GM21367 (cell line): ENCODE data around the gene TFCP2.

Source experiments
- ATAC-seq: cut with Tn5 transposase; IDR thresholded peaks from one replicate; pipeline ENCODE4 v1.9.1; 2021; ENCODE audit not compliant: unreplicated experiment

Gene TFCP2

GRCh38 chr12:51197736-51198567, 25.0 kb upstream of the TFCP2 start:
- ATAC-seq = no peak

- ATAC-seq = no peak
These were observed 23.6 kb upstream of the TFCP2 start for GRCh38 chr12:51196547-51196946.

DNA sequence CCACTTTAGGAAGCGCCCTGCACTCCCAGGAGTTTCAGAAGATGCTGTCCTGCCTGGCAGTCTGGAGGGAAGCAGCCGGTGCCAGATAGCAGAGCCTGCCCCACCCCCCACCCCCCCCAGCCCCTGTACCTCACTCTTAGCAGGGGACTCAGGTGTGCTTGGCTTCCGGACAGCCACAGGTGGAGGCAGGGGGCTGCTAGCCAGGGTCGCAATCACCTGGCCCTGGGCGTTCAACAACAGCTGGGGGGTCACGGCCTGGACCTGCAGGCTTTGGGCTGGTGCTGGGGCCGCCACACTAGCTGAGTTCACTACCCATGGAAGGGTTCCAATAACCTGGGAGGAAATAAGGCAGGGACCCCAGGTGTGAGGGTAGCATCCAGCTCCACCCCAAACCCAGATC, 22.9 kb upstream of the TFCP2 start:
- ATAC-seq = no peak

DNA sequence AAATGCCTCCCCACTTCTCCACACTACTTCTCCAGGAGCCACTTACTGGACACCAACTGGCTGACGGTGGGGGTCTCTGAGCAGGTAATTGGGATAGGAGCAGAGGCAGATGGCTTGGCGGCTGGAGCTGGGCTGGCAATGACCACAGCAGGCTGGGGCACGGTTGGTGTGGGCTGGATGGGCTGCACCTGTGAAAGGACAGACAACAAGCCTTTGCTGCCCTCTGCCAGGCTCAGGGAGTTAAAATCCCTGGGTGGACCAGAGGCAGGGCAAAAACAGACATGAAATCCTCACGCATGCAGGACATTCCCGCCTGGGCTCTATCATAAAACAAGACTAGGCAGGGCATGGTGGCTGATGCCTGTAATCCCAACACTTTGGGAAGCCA, 19.3 kb upstream of the TFCP2 start:
- ATAC-seq = no peak

DNA sequence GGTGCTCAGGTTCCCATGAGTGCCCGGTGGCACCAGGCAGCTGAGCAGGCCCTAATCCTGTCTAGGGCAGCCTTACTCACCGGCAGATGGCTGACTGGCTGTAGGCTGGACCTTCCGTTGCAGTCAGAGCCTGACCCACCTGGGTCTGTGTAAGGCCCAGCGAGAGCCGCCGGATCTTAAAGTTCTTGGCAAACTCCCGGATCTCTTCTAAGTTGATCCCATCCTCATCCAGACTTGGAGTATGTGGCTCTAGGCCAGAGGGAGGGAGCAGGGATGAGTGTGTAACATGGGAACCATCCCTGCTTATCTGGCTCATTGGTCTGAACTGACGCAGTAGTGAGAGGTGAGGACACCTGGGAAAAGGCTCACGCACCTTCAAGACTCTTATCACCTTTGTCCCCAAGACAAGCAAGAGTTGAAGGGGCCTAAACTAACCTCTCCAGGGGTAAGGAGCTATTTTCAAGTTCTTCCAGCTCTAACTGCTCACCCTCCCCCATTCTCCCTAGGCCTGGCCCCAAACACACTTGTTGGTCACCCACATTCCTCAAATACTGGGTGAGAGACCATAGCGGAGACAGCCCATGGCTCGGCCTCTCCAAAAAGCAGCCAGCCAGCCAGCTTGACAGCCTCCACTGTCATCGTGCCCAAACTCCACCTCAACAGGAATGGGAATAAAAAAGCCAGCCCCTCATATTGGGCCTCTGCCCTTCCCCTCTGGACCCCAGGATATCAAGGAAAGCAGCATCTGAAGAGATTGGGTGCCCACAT, 18.8 kb upstream of the TFCP2 start:
- no peak for ATAC-seq

- no peak for ATAC-seq
These were observed 17.9 kb upstream of the TFCP2 start for GRCh38 chr12:51190820-51191219.

DNA sequence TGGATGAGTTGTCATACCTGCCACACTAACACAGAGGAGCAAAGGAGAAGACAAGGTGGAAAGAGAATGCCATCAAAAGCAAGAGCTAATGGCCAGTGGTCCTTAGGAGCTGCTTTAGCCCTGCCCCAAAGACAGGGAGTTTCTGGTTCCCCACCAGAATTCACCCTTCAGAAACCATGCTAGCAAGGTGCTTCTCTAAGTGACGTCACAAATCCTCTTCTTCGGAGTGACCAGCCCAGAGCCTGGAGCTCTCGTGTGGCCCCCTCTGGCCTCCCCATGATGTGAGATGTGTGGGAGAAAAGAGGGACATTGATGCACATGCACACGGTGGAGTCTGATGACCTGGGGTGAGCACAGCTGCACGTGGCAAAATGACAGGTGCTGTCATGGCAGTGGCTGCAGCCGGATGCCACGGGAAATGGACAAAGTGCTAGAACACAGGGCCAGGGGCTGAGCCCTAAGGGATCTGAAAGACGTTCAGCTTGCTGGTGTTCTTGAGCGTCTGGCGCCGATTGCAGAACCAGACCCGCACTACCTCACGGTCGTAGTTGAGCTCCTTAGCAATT, 16.9 kb upstream of the TFCP2 start:
- no peak for ATAC-seq

DNA sequence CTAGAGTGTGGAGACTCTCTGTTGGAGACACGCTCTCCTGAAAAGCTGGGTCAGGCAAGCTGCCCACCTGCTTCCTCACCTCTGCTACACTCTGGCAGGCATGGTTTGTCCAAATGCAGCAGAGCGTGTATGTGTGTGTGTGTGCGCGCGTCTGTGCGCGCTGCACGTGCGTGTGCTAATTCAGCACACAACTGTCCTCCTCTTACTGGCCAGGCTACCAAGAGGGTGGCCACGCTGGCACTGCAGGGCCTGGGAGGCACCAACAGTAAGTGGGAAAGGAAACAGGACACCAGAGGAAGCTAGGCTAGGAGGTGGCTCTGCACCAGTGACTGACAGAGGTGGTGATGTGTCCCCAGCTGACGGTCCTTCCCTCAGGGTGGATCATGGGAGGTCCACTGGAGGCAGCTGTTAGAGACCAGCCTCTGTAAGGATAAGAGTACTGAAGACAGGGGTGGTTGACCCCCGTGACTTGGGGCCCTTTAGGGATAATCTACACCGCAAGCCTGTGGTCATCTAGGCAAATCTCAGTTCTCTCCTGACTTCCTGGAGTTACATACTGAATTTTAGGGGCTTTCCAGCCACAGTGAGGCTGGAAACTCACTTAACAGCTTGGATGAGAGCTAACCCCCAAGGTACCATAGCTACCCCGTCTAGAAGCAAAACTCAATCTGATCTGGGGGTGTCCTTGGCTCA, 15.6 kb upstream of the TFCP2 start:
- peak; percentile 55 for ATAC-seq

DNA sequence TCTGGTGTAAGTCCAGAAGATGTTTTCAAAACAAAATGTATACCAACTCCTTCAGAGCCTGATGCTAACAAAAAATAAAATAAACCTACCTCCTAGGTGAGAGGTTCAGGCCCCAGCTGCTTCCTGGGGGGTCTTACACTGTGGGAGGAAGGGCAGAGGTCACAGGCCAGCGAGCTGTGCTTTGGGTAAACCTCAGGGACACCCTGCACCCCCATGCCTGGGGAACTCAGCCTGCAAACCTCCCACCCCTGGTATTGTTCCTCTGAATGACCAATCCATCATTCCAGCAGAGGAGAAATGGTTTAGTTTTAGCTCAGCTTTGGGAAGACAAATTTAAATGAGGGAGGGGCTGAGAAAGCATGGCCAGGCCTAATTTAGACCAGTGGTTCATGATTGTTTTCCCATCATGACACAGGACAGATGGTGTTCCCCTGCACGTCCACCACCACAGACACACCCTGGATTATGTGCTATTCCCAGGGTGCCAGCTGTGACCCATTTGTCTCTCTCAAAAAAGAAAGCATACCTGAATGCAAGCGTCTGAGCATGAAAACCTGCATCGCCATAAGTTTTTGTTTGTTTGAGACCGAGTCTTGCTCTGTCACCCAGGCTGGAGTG, 14.5 kb upstream of the TFCP2 start:
- no peak for ATAC-seq

DNA sequence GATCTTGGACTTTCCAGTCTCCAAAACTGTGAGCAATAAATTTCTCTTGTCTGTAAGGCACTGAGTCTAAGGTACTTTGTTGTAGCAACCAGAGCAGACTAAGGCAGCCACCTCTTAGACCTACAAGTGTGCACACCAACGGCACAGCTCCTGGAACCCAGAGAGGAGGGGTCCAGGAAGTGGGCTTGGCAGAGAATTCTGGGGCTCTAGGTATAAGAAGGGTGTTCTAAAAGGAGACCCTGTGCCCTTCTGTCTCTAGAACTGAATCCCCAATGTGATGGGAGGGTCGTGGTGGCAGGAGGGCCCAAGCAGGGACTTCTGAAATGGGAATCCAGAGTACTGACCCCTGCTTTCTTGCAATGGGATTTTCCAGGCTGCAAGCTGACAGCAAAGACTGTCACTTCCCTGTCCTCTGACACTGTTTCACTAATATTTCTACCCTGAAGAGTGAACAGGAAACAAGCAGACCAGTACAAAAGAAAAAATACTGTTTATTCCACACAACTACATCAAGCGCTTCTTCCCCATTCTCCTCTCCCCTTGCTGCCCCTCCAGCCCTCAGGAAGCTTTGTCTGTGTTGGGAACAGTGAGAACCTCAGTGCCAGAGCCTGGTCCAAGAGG, 13.6 kb upstream of the TFCP2 start:
- ATAC-seq = no peak

GRCh38 chr12:51185171-51185717, 12.3 kb upstream of the TFCP2 start:
- no peak for ATAC-seq

GRCh38 chr12:51183816-51184215, 10.9 kb upstream of the TFCP2 start:
- ATAC-seq = no peak

DNA sequence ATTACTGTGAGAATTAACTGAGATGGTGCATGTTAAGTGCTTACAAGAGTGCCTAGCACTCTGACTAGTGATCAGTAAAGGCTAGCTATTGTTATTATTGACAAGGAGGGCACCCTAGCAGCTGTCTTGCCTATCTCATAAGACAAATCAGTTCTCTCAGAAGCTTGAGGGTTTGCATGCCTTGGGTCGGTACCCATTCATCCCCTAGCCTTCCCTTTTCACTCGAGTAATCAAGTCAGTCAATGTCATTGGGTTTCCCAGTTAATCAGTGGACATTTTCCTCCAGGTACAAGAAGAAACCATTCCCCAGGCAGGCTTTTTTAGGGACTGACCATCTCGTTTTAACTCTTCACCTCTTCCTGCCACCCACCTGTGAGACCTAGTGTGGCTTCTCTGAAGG, 10.4 kb upstream of the TFCP2 start:
- ATAC-seq = no peak

- no peak for ATAC-seq
These were observed 8.6 kb upstream of the TFCP2 start for GRCh38 chr12:51181558-51181957.

DNA sequence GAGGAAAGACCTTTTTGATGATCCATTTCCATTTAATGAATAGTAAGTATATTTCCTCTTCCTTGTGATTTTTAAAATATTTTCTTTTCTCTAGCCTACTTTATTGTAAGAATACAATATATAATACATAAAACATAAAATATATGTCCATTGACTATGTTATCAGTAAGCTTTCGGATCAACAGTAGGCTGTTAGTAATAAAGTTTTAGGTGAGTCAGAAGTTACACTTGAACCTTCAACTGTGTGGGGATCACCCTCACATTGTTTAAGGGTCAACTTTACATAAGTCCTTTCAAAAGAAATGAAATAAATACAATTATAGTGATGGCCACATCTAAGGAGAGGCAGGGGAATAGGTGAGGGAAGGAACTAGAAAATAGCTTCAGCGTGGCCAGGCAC, 5.0 kb upstream of the TFCP2 start:
- no peak for ATAC-seq

GRCh38 chr12:51174501-51174900, 1.6 kb upstream of the TFCP2 start:
- no peak for ATAC-seq

DNA sequence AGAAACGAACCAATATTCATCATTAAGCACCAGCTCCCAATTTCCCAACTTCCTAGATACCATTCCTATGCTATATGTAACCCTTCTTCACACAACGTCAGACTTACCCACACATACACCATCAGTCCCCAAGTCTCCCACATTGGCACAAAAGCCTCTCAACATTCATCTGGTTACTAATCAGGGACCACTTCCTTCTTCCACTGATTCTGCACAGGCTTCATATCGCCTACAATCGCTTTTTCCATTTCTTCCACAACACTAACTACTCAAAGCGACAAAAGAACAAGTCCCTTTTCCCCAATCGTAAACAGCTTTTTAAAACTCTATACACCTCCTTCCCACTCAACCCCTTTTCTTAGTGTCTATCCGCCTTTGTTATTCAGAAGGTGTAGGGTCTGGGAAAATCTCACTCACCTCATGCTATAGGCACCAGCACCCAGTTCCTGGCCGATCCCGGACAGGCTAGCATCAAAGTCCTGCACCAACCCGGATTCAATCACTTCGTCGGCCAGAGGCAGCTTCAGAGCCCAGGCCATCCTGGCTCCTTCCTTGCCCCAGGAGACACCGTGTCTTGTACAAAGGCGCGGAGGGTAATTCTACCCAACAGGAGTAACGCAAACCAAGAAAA, 936 bp downstream of the TFCP2 start:
- ATAC-seq = no peak

DNA sequence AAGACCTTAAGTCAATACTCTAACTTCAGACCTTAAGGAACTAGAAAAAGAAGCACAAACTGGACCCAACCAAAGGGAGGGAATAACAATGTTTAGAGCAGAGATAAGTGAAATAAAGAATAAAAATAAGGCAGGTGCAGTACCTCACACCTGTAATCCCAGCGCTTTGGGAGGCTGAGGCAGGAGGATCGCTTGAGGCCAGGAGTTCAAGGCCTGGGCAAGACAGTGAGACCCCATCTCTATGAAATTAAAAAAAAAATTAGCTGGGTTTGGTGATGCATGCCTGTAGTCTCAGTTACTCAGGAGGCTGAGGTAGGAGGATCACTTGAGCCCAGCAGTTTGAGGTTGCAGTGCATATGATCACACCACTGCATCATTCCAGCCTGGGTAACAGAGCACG, 9.1 kb downstream of the TFCP2 start:
- no peak for ATAC-seq

GRCh38 chr12:51162217-51162616, 10.7 kb downstream of the TFCP2 start:
- ATAC-seq = no peak
